ENCODE data around the gene KIFC3.

DNA sequence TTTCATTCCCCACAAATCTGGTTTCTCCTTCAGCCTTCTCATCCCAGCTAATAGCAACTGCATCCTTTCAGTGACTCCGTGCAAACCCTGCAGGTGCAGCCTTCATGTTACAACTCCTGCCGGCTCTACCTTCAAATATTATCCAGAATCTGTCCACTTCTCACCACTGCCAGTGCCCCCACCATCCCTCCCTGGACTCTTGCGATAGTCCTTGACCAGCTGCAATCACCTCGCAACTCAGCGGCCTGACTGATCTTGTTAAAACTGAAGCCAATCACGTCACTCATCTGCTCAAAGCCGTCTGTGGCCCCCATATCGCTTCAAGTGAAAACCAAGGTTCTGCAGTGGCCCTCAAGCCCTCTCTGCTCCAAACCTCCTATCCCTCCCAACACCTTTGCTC lies 42.8 kb upstream of the KIFC3 start:
- no peak for TF ChIP-seq POLR2A (IDR thresholded peaks at IDR 0.05)
- TF ChIP-seq, protein P1, sequence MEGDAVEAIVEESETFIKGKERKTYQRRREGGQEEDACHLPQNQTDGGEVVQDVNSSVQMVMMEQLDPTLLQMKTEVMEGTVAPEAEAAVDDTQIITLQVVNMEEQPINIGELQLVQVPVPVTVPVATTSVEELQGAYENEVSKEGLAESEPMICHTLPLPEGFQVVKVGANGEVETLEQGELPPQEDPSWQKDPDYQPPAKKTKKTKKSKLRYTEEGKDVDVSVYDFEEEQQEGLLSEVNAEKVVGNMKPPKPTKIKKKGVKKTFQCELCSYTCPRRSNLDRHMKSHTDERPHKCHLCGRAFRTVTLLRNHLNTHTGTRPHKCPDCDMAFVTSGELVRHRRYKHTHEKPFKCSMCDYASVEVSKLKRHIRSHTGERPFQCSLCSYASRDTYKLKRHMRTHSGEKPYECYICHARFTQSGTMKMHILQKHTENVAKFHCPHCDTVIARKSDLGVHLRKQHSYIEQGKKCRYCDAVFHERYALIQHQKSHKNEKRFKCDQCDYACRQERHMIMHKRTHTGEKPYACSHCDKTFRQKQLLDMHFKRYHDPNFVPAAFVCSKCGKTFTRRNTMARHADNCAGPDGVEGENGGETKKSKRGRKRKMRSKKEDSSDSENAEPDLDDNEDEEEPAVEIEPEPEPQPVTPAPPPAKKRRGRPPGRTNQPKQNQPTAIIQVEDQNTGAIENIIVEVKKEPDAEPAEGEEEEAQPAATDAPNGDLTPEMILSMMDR (IDR thresholded peaks at IDR 0.05): no peak
- TF ChIP-seq POLR2AphosphoS5 (IDR thresholded peaks at IDR 0.05): no peak
- TF ChIP-seq EP300 (IDR thresholded peaks at IDR 0.05): no peak

Measured in sigmoid colon (tissue), 4 donors.